GM18909 (cell line): ENCODE data around the gene LZTFL1.

ENCODE experiments used
- ATAC-seq: cut with Tn5 transposase; IDR thresholded peaks from one replicate; pipeline ENCODE4 v1.9.1; 2021; ENCODE audit warnings: mild to moderate bottlenecking; ENCODE audit not compliant: unreplicated experiment, poor library complexity

The LZTFL1 gene

GRCh38 chr3:45792036-45792435, 49.9 kb downstream of the LZTFL1 start:
- no peak for ATAC-seq

- no peak for ATAC-seq
Measured at GRCh38 chr3:45790596-45790995, 51.3 kb downstream of the LZTFL1 start.

- ATAC-seq, result no peak
Measured at GRCh38 chr3:45789235-45789812, 52.6 kb downstream of the LZTFL1 start.

GRCh38 chr3:45787551-45787950, 54.4 kb downstream of the LZTFL1 start:
- ATAC-seq, result no peak

DNA sequence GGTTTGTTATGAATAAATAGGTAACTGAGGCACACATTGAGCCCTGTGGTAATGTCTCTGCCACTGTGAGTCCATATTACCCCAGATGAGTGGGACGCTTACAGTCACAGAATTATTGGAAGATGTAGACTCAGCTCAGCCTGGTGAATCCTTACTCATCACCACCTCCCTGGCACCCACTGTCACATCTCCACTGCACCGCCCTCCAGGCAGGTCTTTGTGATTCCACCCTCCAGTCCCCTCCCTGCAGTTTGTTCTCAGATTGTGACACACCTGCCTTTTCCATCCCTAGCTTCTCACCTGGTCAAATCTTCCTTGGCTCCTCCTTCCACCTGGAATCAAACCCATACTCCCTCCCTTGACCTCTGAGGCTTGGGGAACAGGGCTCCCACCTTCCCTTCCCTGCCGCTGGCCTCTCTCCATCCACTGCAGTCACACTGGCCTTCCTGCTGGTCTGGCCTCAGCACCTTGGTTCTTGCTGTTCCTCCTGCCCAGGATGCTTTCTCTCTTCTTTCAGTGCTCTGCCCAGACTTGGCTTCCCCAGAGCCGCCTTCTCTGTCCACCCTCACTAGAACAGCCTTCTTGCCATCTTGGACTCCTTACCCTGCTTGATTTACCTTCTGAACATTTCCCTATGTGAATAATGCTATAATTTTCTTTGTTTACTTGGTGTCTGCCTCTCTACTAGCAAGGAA, 55.0 kb downstream of the LZTFL1 start:
- no peak for ATAC-seq

- ATAC-seq, result no peak
Measured at GRCh38 chr3:45785605-45786150, 56.2 kb downstream of the LZTFL1 start.

GRCh38 chr3:45783667-45784066, 58.3 kb downstream of the LZTFL1 start:
- ATAC-seq, result no peak

DNA sequence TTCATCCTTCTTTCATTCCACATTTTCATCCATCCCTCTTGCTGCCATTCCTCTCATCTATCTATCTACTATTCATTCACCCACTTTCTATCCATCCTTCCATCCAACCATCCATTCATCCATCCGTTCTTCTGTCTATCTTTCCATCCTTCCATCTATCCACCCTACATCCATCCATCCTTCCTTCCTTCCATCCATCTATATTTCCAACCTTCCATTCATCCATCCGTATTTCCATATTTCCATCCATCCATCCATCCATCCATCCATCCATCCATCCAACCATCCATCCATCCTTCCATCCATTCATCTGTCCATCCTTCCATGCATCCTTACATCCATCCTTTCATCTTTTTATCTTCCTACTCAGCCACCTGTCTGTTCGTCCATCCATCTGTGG, 59.5 kb downstream of the LZTFL1 start:
- ATAC-seq, result no peak

GRCh38 chr3:45781841-45782240, 60.1 kb downstream of the LZTFL1 start:
- ATAC-seq, result no peak

GRCh38 chr3:45781271-45781670, 60.6 kb downstream of the LZTFL1 start:
- no peak for ATAC-seq

DNA sequence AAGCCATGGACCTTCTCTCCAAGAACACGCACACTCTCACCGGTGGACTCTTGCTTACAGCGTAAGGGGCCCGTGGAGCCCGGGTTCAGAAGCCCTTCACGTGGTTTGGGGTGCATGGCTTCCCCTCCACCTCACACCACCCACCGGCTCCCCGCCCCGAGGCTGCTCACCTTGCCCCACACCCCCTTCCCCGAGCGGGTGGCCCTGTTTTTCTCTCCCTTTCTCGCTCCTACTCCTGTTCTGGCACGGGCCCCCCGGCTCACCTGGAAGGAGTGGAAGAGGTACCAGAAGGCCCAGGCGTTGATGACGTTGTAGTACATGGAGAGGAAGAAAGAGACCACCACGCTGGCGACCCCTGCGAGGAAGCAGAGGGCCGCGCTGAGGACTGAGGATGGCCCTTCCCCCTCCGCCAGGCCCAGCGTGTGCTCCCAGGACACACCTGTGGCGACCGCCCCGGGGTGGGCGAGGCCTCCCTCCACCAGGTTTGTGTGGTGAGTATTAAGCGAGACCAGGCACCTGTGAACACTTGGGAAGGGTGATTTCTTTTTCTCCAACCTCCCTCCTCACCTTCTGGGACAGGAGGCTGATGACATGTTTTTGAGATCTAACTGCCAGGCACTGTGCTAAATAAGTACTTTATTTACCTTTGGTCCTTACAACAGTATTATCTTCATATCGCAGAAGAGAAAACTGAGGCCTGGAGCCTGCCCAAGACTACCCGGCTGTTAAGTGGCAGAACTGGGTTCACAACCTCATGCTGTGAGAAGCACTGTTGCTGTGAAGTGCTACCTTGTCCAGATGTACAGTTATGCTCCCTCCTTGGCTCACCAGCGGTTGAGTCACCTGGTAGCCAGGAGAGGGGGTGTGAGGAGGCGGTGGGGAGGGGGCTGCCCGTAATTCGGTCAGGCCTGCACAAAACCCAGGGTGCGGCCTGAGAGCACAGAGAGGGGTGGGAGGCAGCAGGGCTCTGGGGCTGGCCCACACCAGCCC, 61.9 kb downstream of the LZTFL1 start:
- ATAC-seq, result no peak

- no peak for ATAC-seq
Measured at GRCh38 chr3:45778761-45779201, 63.1 kb downstream of the LZTFL1 start.

GRCh38 chr3:45777746-45778386, 64.1 kb downstream of the LZTFL1 start:
- no peak for ATAC-seq

- no peak for ATAC-seq
Measured at GRCh38 chr3:45777111-45777745, 64.7 kb downstream of the LZTFL1 start.

DNA sequence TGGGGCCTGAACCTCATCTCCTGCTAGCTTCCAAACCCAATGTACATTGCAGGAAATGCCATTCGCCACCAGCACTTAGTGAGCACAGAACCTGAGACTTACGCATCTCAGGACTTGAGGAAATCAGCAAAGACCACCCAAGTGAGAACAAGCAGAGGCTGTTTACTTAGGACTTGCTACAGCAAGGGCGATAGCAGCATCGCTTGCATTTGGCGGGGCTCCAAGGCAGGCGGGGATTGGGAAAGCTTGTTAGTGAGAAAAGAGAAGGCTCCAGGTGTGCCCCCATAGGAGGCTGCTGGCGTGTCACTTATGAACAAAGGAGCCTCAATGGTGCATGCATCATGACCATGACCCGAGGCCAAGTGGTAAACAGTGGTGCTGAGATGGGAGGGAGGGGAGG, 65.3 kb downstream of the LZTFL1 start:
- ATAC-seq, result no peak

- no peak for ATAC-seq
Measured at GRCh38 chr3:45776301-45776595, 65.7 kb downstream of the LZTFL1 start.

GRCh38 chr3:45775571-45776300, 66.2 kb downstream of the LZTFL1 start:
- ATAC-seq, result no peak

DNA sequence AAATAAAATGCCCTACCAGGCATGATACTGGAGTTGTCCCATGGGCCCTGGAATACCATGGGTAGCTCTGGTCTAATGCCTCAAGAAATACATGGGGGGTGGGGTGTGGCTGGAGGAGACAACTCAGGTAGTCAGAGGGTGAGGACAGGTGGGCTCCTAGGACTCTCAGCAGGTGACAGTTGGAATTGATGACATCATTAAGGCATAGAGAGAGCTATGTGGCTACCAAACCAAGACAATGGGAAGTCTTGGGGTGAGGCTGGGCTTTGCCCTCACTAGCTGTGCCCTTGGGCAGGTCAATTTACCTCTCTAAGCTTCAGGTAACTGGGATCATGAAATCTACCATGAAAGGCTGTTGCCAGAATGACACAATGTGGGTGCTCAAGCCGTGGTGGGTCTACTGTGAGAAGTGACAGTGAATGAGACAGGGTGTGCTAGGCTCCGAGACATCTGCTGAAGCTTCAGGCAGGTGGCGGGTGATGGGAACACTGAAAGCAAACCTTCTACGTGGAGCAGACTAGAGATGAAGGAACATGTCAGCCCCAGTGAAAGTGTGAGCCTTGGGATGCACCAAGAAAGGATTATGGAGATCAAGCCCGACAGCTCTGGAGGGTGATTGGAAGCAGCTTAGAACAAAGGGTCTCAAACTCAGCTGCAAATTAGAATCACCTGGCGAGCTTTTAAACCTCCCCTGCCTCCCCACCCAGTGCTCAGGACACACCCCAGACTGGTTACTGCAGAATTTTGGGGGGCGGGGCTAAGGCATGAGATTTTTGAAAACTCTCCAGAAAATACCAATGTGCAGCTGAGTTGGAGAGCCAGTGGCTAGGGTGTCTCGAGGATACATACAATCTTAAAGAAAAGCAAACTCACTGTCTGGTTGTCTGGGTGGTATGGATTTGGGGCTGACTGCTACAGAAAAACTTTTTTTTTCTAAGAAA, 67.1 kb downstream of the LZTFL1 start:
- ATAC-seq, result no peak
